Effector memory CD8-positive, alpha-beta T cell (primary cell): Measurements from ENCODE around the gene SPTB.
"Not testable (repeated sequence)": the region's sequence is repeated elsewhere in the genome, so short reads cannot be mapped to it uniquely, and the experiment has no call there.

Source experiments
- ATAC-seq: fragments of 150-1000 bp; cut with Tn5 transposase; replicated peaks from 2 replicates; pipeline ENCODE4 v1.10.0; 2021; ENCODE audit warnings: mild to moderate bottlenecking, moderate library complexity
- DNase-seq, 3 experiments: peaks; one replicate each; pipeline ENCODE4 v3.0.0; 2021
- H3K27ac Mint-ChIP-seq, 2 donors: one replicate each; pipeline ENCODE4 v1.8.0; 2022; ENCODE audit warnings: mild to moderate bottlenecking in 2 of 2, mixed read lengths in 2 of 2, moderate library complexity in 2 of 2
- H3K27me3 Mint-ChIP-seq, 2 donors: one replicate each; pipeline ENCODE4 v1.8.0; 2022; ENCODE audit warnings: mixed read lengths in 2 of 2
- H3K36me3 Mint-ChIP-seq: one replicate; pipeline ENCODE4 v1.8.0; 2022; ENCODE audit warnings: mild to moderate bottlenecking, moderate library complexity, mixed read lengths; ENCODE audit not compliant: insufficient read depth
- H3K4me1 Mint-ChIP-seq, 2 donors: one replicate each; pipeline ENCODE4 v1.8.0; 2022; ENCODE audit warnings: low read depth in 2 of 2, mixed read lengths in 2 of 2
- H3K4me3 Mint-ChIP-seq, 2 donors: one replicate each; pipeline ENCODE4 v1.8.0; 2022; ENCODE audit warnings: mild to moderate bottlenecking in 2 of 2, mixed read lengths in 2 of 2, moderate library complexity in 2 of 2
- H3K9me3 Mint-ChIP-seq, 2 donors: one replicate each; pipeline ENCODE4 v1.8.0; 2022; ENCODE audit warnings: mixed read lengths in 2 of 2

Gene SPTB

DNA sequence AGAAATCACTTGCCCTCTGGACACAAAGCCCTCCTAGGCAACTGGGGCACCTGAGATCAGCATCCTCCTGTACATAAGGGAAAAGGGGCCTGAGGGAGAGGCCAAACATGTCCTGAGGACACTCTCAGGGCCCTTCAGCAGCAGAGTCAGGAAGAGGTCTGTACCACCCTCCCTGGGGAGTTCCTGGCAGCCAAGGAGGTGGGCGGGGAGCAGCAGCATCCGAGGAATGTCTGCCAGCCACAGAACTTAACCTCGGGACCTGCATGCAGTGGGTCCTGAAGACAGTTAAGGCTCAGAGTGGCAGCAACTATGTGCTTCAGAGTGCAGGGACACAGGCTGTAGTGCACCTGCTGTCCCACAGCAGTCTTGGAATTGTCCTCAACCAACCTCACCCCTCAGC lies 62.1 kb downstream of the SPTB start:
- Mint-ChIP-seq H3K9me3 (no peaks in the 10 kb centered on the region), H3K4me3 (no peak overlapping the region), H3K27me3 (peaks cover 69 to 85% of the 10 kb centered on the region in 2 donors), H3K36me3 (no peaks in the 10 kb centered on the region), H3K27ac (no peak overlapping the region), H3K4me1 (no peaks in the 10 kb centered on the region)
- no peak for DNase-seq
- ATAC-seq, result no peak

DNA sequence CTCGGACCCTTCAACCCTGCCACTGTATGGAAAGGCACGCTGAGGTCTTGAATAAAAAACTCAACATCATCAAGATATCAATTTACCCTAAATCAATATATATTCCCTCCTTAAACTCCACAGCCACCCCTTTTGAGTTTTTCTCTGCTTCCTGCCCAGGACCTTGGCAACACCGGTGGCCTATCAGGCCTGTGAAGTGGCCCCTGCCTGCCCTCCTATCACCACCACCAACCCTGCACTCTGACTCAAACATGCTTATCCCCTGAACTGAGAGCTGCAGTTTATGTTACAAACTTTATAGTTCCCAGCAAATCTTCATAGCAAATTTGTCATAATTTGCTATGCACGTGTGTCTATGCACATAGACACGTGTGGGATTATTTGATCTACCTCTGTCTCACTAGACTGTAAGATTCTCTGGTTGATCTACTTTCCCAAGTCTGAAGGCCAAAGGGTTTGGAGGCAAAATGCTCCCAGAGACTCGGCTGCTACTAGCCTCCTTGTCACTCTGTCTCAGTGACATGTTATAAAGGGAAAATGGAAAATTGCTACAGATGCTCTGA lies 63.4 kb downstream of the SPTB start:
- no peak for DNase-seq
- no peak for ATAC-seq
- Mint-ChIP-seq H3K4me1 (peaks cover 0 to 2% of the 10 kb centered on the region in 2 donors), H3K4me3 (no peak overlapping the region), H3K36me3 (no peaks in the 10 kb centered on the region), H3K27me3 (peaks cover 66 to 75% of the 10 kb centered on the region in 2 donors), H3K9me3 (no peaks in the 10 kb centered on the region), H3K27ac (no peak overlapping the region)

DNA sequence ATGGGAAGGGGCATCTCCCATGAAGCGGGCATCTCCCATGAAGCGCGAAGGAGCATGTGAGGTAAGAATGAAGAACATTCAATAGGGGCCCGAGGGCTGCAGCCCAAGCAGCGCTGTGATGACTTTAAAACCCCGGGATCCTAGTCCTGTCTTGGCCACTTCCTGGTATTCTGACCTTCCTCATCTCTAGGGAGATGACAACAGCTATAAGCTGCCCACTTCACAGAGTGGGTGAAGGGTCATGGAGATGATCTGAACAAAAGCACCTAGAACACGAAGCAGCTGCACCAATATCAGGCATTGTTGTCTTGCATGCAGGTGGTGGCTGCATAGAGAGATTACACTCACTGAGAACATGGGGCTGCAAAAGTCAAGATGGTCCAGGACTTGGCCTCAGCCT lies 64.5 kb downstream of the SPTB start:
- peaks cover 0 to 2% of the 10 kb centered on the region in 2 donors for H3K4me1 Mint-ChIP-seq
- no peak overlapping the region for H3K27ac Mint-ChIP-seq
- peaks cover 59 to 69% of the 10 kb centered on the region in 2 donors for H3K27me3 Mint-ChIP-seq
- no peak for ATAC-seq
- no peaks in the 10 kb centered on the region for H3K36me3 Mint-ChIP-seq
- H3K4me3 Mint-ChIP-seq, result no peak overlapping the region
- DNase-seq, result no peak
- no peaks in the 10 kb centered on the region for H3K9me3 Mint-ChIP-seq

DNA sequence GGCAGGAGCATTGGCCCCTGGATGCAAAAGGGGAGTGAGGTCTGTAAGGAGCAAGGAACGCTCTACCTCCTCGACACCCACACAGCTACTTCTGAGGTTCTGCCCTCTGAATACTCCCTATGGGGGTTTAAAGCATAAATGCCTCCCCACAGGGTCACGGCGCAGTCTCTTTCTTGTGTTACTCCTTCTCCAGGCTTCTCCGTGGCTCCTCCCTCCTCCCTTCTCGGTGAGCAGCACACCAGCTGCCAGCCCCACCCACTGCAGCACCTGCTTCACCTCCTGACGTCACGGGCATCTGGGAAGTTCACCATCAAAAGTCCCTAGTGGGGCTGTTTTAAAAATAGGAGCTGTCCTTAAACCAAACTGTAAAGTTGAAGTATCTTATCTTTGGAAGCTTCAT lies 67.3 kb downstream of the SPTB start:
- ATAC-seq (peak; percentile 59), DNase-seq (no peak)
- H3K4me1 Mint-ChIP-seq, result peaks cover 0 to 2% of the 10 kb centered on the region in 2 donors
- H3K4me3 Mint-ChIP-seq, result no peak overlapping the region
- H3K36me3 Mint-ChIP-seq, result peaks cover 4% of the 10 kb centered on the region
- no peaks in the 10 kb centered on the region for H3K9me3 Mint-ChIP-seq
- H3K27me3 Mint-ChIP-seq, result peaks cover 51 to 63% of the 10 kb centered on the region in 2 donors
- H3K27ac Mint-ChIP-seq, result no peak overlapping the region

DNA sequence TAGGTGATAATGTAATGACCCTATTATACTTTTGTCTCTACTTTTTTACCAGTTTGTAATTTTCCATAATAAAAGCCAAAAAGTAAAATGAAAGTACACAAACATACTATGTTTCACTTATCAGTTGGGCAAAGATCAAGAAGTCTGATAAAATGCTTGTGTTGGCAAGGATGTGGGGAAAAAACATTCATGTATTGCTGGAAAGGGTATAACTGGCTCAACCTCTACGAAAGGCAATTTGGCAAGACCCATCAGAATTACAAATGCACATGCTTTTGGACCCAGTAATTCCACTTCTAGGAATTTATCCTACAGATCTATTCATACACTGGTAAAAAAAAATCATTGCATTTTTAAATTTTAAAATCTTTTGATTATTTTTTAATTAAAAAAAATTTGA lies 68.0 kb downstream of the SPTB start:
- H3K36me3 Mint-ChIP-seq, result peaks cover 4% of the 10 kb centered on the region
- no peaks in the 10 kb centered on the region for H3K9me3 Mint-ChIP-seq

DNA sequence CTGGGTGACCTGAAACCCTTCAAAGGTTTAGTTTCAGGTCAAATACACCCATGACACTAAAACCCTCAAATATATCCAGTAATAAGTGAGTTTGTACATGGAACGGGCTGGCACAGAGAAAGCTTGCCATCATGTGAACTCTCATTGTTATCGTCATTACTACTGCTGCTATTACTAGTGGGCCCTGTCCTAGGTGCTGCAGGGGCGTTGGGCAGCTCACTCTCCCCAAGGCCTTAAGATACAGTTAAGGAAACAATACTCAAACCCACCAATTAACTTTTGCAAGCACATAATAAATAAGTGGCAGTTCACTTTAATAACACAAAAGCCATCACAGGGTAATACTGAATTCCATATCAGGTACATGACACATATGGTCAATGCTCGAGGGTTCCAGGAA lies 71.3 kb downstream of the SPTB start:
- Mint-ChIP-seq H3K36me3 (peaks cover 4% of the 10 kb centered on the region), H3K4me1 (peaks cover 0 to 2% of the 10 kb centered on the region in 2 donors), H3K27ac (peak overlapping the region in 1 of 2 donors; percentile 73), H3K27me3 (peaks cover 30 to 36% of the 10 kb centered on the region in 2 donors), H3K9me3 (no peaks in the 10 kb centered on the region), H3K4me3 (no peak overlapping the region)
- no peak for DNase-seq
- ATAC-seq, result no peak

More for the DNA sequence above, 68.0 kb downstream of the SPTB start:
- H3K4me3 Mint-ChIP-seq, result no peak overlapping the region
- ATAC-seq (no peak), DNase-seq (no peak)
- H3K4me1 Mint-ChIP-seq, result peaks cover 0 to 2% of the 10 kb centered on the region in 2 donors
- peaks cover 45 to 59% of the 10 kb centered on the region in 2 donors for H3K27me3 Mint-ChIP-seq
- no peak overlapping the region for H3K27ac Mint-ChIP-seq

DNA sequence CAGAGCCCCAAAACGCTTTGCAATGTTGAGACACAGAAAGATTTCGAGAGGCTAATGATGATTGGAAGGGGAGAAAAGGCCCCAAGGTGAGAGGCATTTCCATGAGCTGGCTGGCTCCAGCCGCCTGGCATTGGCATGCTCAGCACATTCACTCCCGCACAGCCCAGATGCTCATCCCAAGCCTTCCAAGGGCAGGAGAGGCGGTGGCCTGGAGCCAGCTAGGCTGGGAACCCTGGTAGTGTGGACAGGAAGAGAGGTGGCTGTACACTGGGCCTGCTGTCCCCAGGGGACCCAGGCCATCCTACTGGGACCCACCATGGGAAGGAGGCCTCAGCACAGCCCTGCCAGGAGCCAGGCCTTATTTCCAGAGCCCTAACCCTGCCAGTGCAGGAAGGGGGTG lies 72.2 kb downstream of the SPTB start:
- peaks cover 0 to 2% of the 10 kb centered on the region in 2 donors for H3K4me1 Mint-ChIP-seq
- no peak overlapping the region for H3K4me3 Mint-ChIP-seq
- no peak for DNase-seq
- H3K9me3 Mint-ChIP-seq, result no peaks in the 10 kb centered on the region
- H3K27ac Mint-ChIP-seq, result no peak overlapping the region
- H3K36me3 Mint-ChIP-seq, result peaks cover 4% of the 10 kb centered on the region
- ATAC-seq, result no peak
- peaks cover 21 to 27% of the 10 kb centered on the region in 2 donors for H3K27me3 Mint-ChIP-seq

DNA sequence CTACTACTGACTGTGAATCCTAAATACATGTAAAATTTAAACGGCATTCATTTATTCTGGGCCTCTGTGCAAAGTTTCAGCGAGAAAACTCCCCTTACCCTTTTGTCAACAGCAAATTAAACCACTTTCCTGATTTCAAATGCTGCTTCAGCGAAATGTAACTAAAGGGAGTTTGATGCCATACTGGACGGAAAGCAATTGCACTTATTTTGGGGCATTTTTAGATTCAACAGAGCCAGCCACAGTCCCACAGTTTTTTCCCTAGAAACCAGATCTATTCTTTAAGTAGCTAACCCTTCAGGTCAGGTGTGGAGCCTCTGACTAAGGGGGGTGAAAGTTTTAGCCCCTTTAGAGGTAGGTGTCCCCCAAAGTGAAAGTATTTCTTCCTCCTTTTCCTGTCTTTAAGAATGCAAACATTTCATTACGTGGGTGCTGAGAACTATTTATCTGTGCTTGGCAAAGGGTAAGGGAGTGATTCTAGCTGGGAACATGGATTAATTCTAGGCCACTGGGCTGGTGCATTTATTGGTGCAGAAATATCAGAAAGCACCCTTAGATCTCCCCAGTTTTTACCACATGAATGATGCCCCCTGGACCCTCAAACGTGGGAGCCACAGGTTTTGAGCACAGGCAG lies 72.7 kb downstream of the SPTB start:
- no peaks in the 10 kb centered on the region for H3K4me1 Mint-ChIP-seq
- H3K4me3 Mint-ChIP-seq, result no peak overlapping the region
- H3K36me3 Mint-ChIP-seq, result peaks cover 4% of the 10 kb centered on the region
- ATAC-seq (no peak), DNase-seq (no peak)
- no peaks in the 10 kb centered on the region for H3K9me3 Mint-ChIP-seq
- H3K27me3 Mint-ChIP-seq, result peaks cover 17 to 25% of the 10 kb centered on the region in 2 donors
- no peak overlapping the region for H3K27ac Mint-ChIP-seq

DNA sequence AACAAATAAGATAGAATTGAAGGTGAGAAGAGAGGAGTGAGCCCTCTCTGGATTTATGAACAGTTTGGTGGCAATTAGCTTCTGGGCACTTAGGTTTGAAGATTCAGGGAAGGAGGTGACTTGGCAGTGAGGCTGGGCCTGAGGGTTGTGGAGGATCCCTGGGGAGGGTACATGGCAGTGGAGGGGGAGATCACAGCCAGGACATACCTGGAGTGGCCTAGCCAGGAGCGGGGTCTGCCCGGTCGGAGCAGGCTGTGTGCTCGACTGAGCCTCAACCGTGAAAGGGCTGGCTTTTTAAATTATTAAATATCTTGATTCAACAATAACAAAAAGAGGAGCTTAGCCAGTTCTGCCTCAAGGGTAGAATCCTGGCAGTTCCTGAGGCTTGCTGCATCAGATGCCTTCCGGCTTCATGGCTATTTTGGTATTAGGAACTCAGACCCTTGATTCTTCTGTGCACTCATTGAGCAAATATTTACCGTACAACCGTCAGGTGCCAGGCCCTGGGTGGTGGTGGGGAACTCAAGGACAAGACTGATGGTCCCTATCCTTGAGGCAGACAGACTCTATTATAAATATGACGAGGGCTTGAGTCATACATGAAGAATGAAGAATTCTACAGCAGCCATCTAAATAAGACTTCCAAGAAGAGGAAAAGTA lies 73.4 kb downstream of the SPTB start:
- H3K27ac Mint-ChIP-seq, result no peak overlapping the region
- DNase-seq (no peak), ATAC-seq (no peak)
- H3K36me3 Mint-ChIP-seq, result peaks cover 4% of the 10 kb centered on the region
- H3K4me1 Mint-ChIP-seq, result no peaks in the 10 kb centered on the region
- peaks cover 21 to 25% of the 10 kb centered on the region in 2 donors for H3K27me3 Mint-ChIP-seq
- H3K4me3 Mint-ChIP-seq, result no peak overlapping the region
- H3K9me3 Mint-ChIP-seq, result no peaks in the 10 kb centered on the region

DNA sequence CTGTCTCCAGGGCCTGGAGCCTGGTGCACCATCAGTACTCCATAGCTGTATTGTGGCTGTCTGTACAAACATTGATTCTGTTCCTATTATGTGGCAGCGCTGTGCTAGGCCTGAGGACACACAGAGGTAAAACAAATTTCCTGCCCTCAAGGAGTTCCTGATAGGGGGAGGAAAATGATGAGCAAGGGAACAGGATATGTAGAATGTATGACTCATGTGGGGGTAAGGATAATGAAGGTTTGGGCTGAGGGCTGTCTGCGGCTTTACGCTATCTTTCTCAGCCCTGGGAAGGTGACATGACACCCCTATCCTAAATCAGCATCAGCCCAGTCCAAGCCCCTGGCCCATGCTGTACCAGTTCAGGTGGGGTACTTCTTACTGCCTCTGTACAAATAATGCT lies 74.1 kb downstream of the SPTB start:
- H3K4me3 Mint-ChIP-seq, H3K4me1 Mint-ChIP-seq, DNase-seq: not testable (repeated sequence)

DNA sequence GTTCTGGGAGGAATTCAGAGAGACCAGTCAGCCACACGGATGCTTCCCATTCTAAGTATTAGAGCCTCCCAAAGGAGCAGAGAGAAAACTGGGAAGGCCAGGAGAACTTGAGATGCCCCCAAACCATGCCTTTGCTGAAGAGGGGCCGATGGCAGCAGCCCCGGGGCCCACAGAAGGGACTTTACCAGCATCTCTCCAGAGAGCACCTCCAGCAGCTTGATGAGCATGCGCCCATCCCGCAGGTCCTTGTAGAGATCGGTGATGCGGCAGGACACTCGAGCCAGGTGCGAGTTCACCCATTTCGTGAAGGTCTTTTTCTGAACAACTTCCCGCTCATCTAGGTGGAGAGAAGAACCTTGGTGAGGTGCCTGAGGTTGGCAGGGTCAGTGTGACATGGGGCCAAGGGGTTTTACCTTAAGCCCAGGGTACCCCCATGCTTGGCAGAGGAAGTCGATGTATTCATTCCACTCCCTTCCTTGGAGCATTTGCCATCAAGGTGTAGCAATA lies 74.9 kb downstream of the SPTB start:
- peaks cover 4% of the 10 kb centered on the region for H3K36me3 Mint-ChIP-seq
- no peaks in the 10 kb centered on the region for H3K4me1 Mint-ChIP-seq
- no peak overlapping the region for H3K27ac Mint-ChIP-seq
- no peak for DNase-seq
- H3K27me3 Mint-ChIP-seq, result peaks cover 19 to 23% of the 10 kb centered on the region in 2 donors
- no peaks in the 10 kb centered on the region for H3K9me3 Mint-ChIP-seq
- H3K4me3 Mint-ChIP-seq, result no peak overlapping the region
- no peak for ATAC-seq

More for the DNA sequence above, 74.1 kb downstream of the SPTB start:
- H3K27ac Mint-ChIP-seq, ATAC-seq, H3K36me3 Mint-ChIP-seq, H3K9me3 Mint-ChIP-seq: not testable (repeated sequence)
- H3K27me3 Mint-ChIP-seq, result peaks cover 23 to 25% of the 10 kb centered on the region in 2 donors

DNA sequence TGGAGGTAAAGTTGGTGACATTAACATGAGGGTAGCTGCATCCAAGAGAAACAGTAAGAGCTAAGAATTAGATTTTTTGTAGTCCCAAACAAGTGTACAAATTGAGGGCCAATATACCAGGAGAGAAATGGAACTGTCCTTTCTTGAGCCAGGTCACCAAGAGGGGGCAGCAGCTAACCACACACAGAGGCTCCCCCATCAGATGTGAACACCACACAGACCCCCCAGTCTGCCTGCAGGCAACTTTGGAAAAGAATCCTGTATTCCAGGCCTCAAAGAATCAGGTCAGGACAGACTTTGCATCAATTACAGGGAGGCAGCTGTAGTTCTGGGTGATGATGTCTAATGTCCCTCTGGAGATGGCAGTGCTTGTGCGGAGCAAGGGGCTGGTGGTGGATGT lies 77.9 kb downstream of the SPTB start:
- H3K9me3 Mint-ChIP-seq, result no peaks in the 10 kb centered on the region
- DNase-seq (no peak), ATAC-seq (no peak)
- no peak overlapping the region for H3K27ac Mint-ChIP-seq
- peaks cover 0 to 3% of the 10 kb centered on the region in 2 donors for H3K4me1 Mint-ChIP-seq
- H3K36me3 Mint-ChIP-seq, result no peaks in the 10 kb centered on the region
- H3K27me3 Mint-ChIP-seq, result peaks cover 8 to 21% of the 10 kb centered on the region in 2 donors
- H3K4me3 Mint-ChIP-seq, result no peak overlapping the region

DNA sequence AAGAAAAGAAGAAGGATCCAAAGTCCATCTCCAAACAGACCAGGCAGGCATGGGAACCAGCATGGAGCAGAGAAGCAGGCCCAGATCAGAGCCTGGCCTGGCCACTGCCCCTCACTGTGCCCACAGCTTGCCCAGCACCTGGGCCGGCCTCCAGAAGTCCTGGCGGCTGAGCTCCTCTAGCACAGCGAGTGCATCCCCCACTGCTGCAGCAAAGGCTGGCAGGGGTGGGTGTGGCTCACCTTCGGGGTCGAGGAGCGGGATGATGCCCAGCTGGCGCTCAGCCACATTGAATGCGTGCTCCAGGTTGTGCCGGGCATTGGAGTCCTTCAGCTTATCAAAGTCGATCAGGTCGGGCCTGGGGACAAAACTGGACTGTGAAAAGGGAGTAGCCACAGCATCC lies 78.7 kb downstream of the SPTB start:
- Mint-ChIP-seq H3K4me3 (no peak overlapping the region), H3K27me3 (peaks cover 8 to 24% of the 10 kb centered on the region in 2 donors), H3K27ac (peak overlapping the region in 1 of 2 donors; percentile 45), H3K9me3 (no peaks in the 10 kb centered on the region), H3K36me3 (no peaks in the 10 kb centered on the region), H3K4me1 (peaks cover 0 to 3% of the 10 kb centered on the region in 2 donors)
- DNase-seq (no peak), ATAC-seq (no peak)

DNA sequence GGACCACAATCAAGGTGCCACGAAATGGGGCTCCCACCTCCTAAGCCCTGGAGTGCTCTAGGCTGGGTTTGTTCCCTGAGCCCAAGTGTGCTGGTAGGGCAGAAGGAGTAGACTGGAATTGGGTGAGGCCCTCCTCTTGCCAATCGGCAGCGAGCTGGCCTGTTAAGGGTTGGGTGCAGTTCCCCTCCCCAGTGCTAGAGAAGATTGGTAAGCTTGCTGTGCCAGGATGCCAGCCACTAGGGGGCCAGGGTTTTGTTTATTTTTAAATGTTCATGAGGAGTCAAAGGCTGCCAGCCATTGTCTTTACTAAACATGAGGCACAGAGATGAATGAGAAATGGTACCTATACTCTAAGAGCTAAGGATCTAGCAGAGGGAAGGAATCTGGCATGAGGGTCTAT lies 79.7 kb downstream of the SPTB start:
- Mint-ChIP-seq H3K4me3 (no peak overlapping the region), H3K27me3 (peaks cover 18 to 22% of the 10 kb centered on the region in 2 donors), H3K27ac (no peak overlapping the region), H3K4me1 (peaks cover 0 to 3% of the 10 kb centered on the region in 2 donors), H3K36me3 (no peaks in the 10 kb centered on the region), H3K9me3 (no peaks in the 10 kb centered on the region)
- peak in 1 of 3 experiments; percentile 14 for DNase-seq
- ATAC-seq, result no peak
